ENCODE results near the gene UCN2. TPM values are rescaled to one million over a fixed set of nuclear protein-coding genes. Genes with fewer than 3 reads are reported as not detected.
A peak's percentile ranks its signal among the peaks of the same experiment; 100 is the strongest.
"Not testable (repeated sequence)": the region's sequence is repeated elsewhere in the genome, so short reads cannot be mapped to it uniquely, and the experiment has no call there.

UCN2 gene
- total RNA-seq, 1 donor from 2014 or later: 0.89 TPM

DNA sequence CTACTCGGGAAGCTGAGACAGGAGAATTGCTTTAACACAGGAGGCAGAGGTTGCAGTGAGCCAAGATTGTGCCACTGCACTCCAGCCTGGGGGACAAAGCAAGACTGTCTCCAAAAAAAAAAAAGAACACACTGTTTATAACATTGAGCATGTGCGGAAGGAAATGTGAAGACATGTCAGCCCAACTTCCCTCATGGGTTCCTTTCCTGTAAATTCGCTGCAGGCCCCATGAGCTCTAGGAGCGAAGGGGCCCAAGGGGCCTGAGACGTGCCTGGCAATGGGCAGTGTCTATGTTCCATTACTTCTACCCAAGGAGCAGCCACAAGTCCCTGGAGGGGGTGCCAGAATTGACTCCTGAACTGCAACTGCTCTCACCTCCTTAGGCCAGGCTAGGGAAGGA is 10.2 kb downstream of the UCN2 start:
- DNase-seq (ENCODE audit: extremely low spot score, unreplicated experiment): no peak
- no peaks in the 10 kb centered on the region for H3K27me3 Mint-ChIP-seq (ENCODE audit: unreplicated experiment)
- no peak overlapping the region for H3K4me3 Mint-ChIP-seq (ENCODE audit: unreplicated experiment)
- H3K9me3 Mint-ChIP-seq (ENCODE audit: unreplicated experiment): no peaks in the 10 kb centered on the region
- peaks cover 23% of the 10 kb centered on the region for H3K4me1 Mint-ChIP-seq (ENCODE audit: unreplicated experiment)
- H3K27ac Mint-ChIP-seq (ENCODE audit: unreplicated experiment): no peak overlapping the region
- H3K36me3 Mint-ChIP-seq (ENCODE audit: unreplicated experiment): peaks cover 2% of the 10 kb centered on the region
- TF ChIP-seq, protein P1, sequence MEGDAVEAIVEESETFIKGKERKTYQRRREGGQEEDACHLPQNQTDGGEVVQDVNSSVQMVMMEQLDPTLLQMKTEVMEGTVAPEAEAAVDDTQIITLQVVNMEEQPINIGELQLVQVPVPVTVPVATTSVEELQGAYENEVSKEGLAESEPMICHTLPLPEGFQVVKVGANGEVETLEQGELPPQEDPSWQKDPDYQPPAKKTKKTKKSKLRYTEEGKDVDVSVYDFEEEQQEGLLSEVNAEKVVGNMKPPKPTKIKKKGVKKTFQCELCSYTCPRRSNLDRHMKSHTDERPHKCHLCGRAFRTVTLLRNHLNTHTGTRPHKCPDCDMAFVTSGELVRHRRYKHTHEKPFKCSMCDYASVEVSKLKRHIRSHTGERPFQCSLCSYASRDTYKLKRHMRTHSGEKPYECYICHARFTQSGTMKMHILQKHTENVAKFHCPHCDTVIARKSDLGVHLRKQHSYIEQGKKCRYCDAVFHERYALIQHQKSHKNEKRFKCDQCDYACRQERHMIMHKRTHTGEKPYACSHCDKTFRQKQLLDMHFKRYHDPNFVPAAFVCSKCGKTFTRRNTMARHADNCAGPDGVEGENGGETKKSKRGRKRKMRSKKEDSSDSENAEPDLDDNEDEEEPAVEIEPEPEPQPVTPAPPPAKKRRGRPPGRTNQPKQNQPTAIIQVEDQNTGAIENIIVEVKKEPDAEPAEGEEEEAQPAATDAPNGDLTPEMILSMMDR (IDR thresholded peaks at IDR 0.05): no peak

DNA sequence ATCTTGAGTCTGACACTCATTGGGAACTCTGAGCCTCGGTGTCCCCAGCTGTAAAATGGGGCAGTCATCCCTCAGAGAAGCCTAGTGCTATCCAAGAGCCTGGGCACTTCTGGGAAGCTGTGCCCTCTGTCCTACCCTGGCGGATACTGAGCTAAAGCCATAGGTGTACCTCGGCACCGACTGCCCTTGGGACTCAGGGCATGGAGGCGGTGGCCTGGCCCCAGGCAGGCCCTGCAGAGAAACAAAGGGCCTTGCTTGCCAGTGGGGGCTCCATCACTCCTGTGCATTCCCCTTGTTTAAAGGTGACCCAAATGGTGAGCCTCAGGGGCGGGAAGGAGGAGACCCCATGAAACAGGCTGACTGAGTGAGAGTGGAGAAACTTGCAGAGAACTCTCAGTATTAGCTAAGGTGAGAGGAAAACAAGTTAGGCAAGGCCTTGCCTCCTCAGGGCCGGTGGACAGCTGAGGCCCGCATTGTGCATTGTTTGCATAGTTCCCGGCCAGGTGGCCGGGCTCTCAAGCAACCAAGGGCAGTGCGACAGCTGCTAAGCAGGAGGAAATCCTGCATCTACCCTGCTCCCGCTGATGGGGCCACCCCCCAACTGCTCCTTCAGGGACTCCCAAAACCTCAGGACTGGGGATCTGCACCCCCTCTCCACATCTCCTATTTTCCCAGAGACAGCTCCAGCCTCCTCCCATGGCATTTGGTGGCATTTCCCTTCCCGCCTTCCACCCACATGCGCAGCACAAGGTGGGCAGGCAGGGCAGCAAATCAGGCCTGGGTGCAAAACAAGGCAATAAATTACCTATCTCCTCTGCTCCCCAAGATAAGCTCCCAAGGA is 11.2 kb downstream of the UCN2 start:
- H3K4me1 Mint-ChIP-seq (ENCODE audit: unreplicated experiment): peaks cover 18% of the 10 kb centered on the region
- TF ChIP-seq, protein P1 (IDR thresholded peaks at IDR 0.05): no peak
- H3K27ac Mint-ChIP-seq (ENCODE audit: unreplicated experiment): no peak overlapping the region
- H3K9me3 Mint-ChIP-seq (ENCODE audit: unreplicated experiment): no peaks in the 10 kb centered on the region
- H3K4me3 Mint-ChIP-seq (ENCODE audit: unreplicated experiment): no peak overlapping the region
- H3K36me3 Mint-ChIP-seq (ENCODE audit: unreplicated experiment): peaks cover 2% of the 10 kb centered on the region
- H3K27me3 Mint-ChIP-seq (ENCODE audit: unreplicated experiment): no peaks in the 10 kb centered on the region
- no peak for DNase-seq (ENCODE audit: extremely low spot score, unreplicated experiment)

DNA sequence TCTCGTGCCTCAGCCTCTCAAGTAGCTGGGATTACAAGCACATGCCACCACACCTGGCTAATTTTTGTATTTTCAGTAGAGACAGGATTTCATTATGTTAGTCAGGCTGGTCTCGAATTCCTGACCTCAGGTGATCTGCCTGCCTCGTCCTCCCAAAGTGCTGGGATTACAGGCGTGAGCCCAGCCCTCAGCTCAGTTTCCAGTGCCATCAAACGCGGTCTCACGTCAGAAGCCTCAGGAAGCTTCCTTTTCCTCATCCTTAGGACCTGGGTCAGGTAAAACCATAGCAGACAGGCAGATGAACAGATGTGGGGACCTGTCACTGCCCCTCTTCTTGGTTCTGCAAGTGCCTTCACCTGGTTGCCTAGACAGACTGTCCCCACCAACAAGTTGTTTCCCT is 11.9 kb downstream of the UCN2 start:
- H3K4me1 Mint-ChIP-seq (ENCODE audit: unreplicated experiment): peaks cover 16% of the 10 kb centered on the region
- DNase-seq (ENCODE audit: extremely low spot score, unreplicated experiment); H3K27me3 Mint-ChIP-seq (ENCODE audit: unreplicated experiment); H3K36me3 Mint-ChIP-seq (ENCODE audit: unreplicated experiment); H3K27ac Mint-ChIP-seq (ENCODE audit: unreplicated experiment); H3K4me3 Mint-ChIP-seq (ENCODE audit: unreplicated experiment); H3K9me3 Mint-ChIP-seq (ENCODE audit: unreplicated experiment): not testable (repeated sequence)

DNA sequence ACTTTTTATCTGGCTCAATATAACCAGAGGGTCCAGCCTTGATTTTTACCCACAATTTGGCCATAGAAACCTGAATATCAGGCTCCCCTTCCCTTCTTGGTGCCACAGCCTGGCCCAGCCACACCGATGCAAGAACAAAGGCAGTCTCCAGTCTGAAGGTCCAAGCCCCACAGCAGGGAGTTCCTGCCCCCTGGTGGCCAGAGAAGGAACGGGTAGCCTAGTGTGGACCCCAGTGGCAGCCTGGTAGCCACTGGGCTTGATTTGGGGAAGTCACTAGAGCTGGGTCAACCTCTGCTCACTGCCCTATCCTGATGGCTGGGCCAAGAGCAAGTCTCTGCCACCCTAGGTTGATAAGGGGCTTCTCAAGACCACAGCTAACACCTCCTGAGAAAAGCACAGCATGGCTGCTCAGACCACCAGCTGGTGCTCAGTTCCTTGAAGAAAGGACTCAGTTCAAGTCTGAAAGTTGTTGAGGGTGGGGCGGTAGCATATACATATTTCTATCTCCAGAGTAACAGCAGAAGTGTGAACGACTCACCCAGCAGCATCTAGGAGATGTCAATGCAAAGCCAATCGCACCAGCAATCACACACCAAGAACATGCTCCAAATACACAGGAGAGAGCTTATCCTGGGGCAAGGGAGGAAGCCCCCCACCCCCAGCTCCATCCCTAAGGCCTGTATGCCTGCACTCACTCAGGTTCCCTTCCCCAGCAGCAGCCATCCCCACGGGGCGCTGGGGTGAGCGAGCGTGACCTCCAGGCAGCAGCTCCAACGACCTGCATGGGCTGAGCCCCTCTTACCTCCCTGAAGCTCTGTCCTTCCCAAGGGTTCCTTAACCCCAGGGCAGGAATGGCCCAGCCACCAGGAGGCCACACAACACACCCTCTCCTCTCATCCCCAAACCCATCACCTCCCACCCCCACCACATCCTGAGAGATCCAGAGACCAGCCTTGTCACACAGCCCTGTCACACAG is 14.6 kb downstream of the UCN2 start:
- no peaks in the 10 kb centered on the region for H3K27me3 Mint-ChIP-seq (ENCODE audit: unreplicated experiment)
- TF ChIP-seq, protein P1 (IDR thresholded peaks at IDR 0.05): peak; percentile 94
- H3K9me3 Mint-ChIP-seq (ENCODE audit: unreplicated experiment): no peaks in the 10 kb centered on the region
- H3K4me3 Mint-ChIP-seq (ENCODE audit: unreplicated experiment): no peak overlapping the region
- H3K4me1 Mint-ChIP-seq (ENCODE audit: unreplicated experiment): peaks cover 3% of the 10 kb centered on the region
- peak; percentile 93 for DNase-seq (ENCODE audit: extremely low spot score, unreplicated experiment)
- H3K27ac Mint-ChIP-seq (ENCODE audit: unreplicated experiment): peak overlapping the region; percentile 82
- peaks cover 2% of the 10 kb centered on the region for H3K36me3 Mint-ChIP-seq (ENCODE audit: unreplicated experiment)

DNA sequence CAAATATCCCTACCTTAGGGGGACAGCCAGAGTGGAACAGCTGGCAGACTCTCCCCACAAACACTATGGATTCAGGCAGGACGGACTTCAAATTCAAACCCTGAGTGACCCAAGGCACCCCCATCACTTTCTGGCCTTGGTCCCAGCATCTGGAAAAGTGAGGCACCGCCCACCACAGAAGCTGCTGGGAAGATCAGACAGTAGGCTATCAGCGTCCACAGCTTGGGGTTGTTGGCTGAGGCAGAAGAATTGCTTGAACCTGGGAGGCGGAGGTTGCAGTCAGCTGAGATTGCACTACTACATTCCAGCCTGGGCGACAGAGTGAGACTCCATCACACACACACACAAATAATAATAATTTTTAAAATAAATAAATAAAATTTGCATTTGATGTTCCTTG is 15.5 kb downstream of the UCN2 start:
- Mint-ChIP-seq H3K4me3 (ENCODE audit: unreplicated experiment) (no peak overlapping the region), H3K9me3 (ENCODE audit: unreplicated experiment) (no peaks in the 10 kb centered on the region), H3K27ac (ENCODE audit: unreplicated experiment) (no peak overlapping the region), H3K27me3 (ENCODE audit: unreplicated experiment) (no peaks in the 10 kb centered on the region), H3K4me1 (ENCODE audit: unreplicated experiment) (peaks cover 7% of the 10 kb centered on the region), H3K36me3 (ENCODE audit: unreplicated experiment) (peaks cover 2% of the 10 kb centered on the region)
- TF ChIP-seq, protein P1 (IDR thresholded peaks at IDR 0.05): no peak
- DNase-seq (ENCODE audit: extremely low spot score, unreplicated experiment): no peak
